Lung (tissue), 12 donors: ENCODE data around the gene STAT6. TPM values are rescaled to one million over a fixed set of nuclear protein-coding genes. Genes with fewer than 3 reads are reported as not detected.
A peak's percentile ranks its signal among the peaks of the same experiment; 100 is the strongest.

Source experiments
- ATAC-seq: fragments of 200-7000 bp; cut with Tn5 transposase; one replicate; pipeline ENCODE4 v1.9.1; 2020; ENCODE audit warnings: moderate number of reproducible peaks; ENCODE audit not compliant: insufficient read depth, low FRiP score
- DNase-seq, 3 donors: peaks; one replicate each; pipeline ENCODE4 v3.0.0-alpha.2; 2013 to 2017
- H3K27ac ChIP-seq, 2 donors: one replicate each; pipeline ENCODE4 v1.5.1; 2013; ENCODE audit warnings: mild to moderate bottlenecking in 2 of 2, moderate library complexity in 2 of 2, control low read depth in 1 of 2, inconsistent platforms in 1 of 2, low read depth in 1 of 2, low read length in 1 of 2
- H3K27me3 ChIP-seq, 3 donors: one replicate each; pipeline ENCODE4 v1.5.1; 2013; ENCODE audit warnings: low read length in 2 of 3; ENCODE audit not compliant: control insufficient read depth in 3 of 3, insufficient read depth in 3 of 3
- H3K36me3 ChIP-seq, 4 donors: one replicate each; pipeline ENCODE4 v1.5.1; 2013; ENCODE audit warnings: low read length in 4 of 4, mild to moderate bottlenecking in 1 of 4, moderate library complexity in 1 of 4; ENCODE audit not compliant: control insufficient read depth in 4 of 4, insufficient read depth in 4 of 4
- H3K4me1 ChIP-seq, 5 donors: one replicate each; pipeline ENCODE4 v1.5.1; 2013; ENCODE audit warnings: low read length in 5 of 5, mild to moderate bottlenecking in 2 of 5, moderate library complexity in 1 of 5; ENCODE audit not compliant: control insufficient read depth in 5 of 5, insufficient read depth in 5 of 5
- H3K4me3 ChIP-seq: one replicate; pipeline ENCODE4 v1.5.1; 2013; ENCODE audit warnings: mild to moderate bottlenecking, control low read depth, moderate library complexity
- H3K9ac ChIP-seq, 2 donors: one replicate each; pipeline ENCODE4 v1.5.1; 2013; ENCODE audit warnings: low read length in 2 of 2, control low read depth in 1 of 2; ENCODE audit not compliant: insufficient read depth in 1 of 2
- H3K9me3 ChIP-seq, 4 donors: one replicate each; pipeline ENCODE4 v1.5.1; 2013; ENCODE audit warnings: low read length in 3 of 4, mild to moderate bottlenecking in 1 of 4, moderate library complexity in 1 of 4; ENCODE audit not compliant: control insufficient read depth in 4 of 4, insufficient read depth in 3 of 4
- CTCF ChIP-seq: IDR thresholded peaks from 2 replicates; pipeline ENCODE4 v1.5.1; 2012; ENCODE audit warnings: mild to moderate bottlenecking; ENCODE audit errors: control extremely low read depth, extremely low read depth
- WGBS, 2 donors: extraction: QIAGEN DNeasy Blood & Tissue Kit; methylation state at CpG; one replicate each; pipeline ENCODE4 v1.1.7; 2013; 5-methylcytosine and 5-hydroxymethylcytosine counted together
- polyA plus RNA-seq, 2 donors: library from polyadenylated mRNA; stranded (reverse); fragments of 200-250 nt; gene quantifications; one replicate each; pipeline ENCODE4 v1.2.1, GENCODE V29; 2013
- total RNA-seq, 2 donors: library from RNA; depleted of rRNA in 1 of 2; stranded (reverse); fragments of >200 nt in 1 of 2; gene quantifications; one replicate each; pipeline ENCODE4 v1.2.1, GENCODE V29; 2014 to 2021
- donor health status: control.
- donor health status: control.
- donor health status: Bipolar disorder and iron deficiency.
- donor health status: healthy.
- donor health status: DM: yes; HTN: yes; CAD: no.

The STAT6 gene
- total and polyA plus RNA-seq, 4 donors = 118 to 216 (median 174) TPM

GRCh38 chr12:57133916-57134315 is 22.8 kb upstream of the STAT6 start:
- TF ChIP-seq CTCF = no peak
- WGBS, 2 donors = 64 to 75% methylated on average over 6 of the region's 6 CpGs
- Histone ChIP-seq H3K27ac (peak overlapping the region; percentile 5 to 43), H3K9me3 (no peaks in the 10 kb centered on the region), H3K36me3 (peaks cover 0 to 10% (median 4%) of the 10 kb centered on the region in 4 donors), H3K9ac (peak overlapping the region in 1 of 2 donors; percentile 32), H3K4me1 (peaks cover 9 to 88% (median 50%) of the 10 kb centered on the region in 5 donors), H3K27me3 (no peaks in the 10 kb centered on the region), H3K4me3 (no peak overlapping the region)
- DNase-seq (no peak), ATAC-seq (no peak)

GRCh38 chr12:57133013-57133569 is 21.9 kb upstream of the STAT6 start:
- Histone ChIP-seq H3K4me3 (no peak overlapping the region), H3K9ac (peak overlapping the region in 1 of 2 donors; percentile 52), H3K36me3 (peaks cover 0 to 10% (median 1%) of the 10 kb centered on the region in 4 donors), H3K9me3 (no peaks in the 10 kb centered on the region), H3K4me1 (peaks cover 6 to 80% (median 50%) of the 10 kb centered on the region in 5 donors), H3K27me3 (no peaks in the 10 kb centered on the region), H3K27ac (peak overlapping the region; percentile 29 to 64)
- 65 to 83% methylated on average over 4 of the region's 4 CpGs for WGBS, 2 donors
- DNase-seq (no peak), ATAC-seq (no peak)
- no peak for TF ChIP-seq CTCF

DNA sequence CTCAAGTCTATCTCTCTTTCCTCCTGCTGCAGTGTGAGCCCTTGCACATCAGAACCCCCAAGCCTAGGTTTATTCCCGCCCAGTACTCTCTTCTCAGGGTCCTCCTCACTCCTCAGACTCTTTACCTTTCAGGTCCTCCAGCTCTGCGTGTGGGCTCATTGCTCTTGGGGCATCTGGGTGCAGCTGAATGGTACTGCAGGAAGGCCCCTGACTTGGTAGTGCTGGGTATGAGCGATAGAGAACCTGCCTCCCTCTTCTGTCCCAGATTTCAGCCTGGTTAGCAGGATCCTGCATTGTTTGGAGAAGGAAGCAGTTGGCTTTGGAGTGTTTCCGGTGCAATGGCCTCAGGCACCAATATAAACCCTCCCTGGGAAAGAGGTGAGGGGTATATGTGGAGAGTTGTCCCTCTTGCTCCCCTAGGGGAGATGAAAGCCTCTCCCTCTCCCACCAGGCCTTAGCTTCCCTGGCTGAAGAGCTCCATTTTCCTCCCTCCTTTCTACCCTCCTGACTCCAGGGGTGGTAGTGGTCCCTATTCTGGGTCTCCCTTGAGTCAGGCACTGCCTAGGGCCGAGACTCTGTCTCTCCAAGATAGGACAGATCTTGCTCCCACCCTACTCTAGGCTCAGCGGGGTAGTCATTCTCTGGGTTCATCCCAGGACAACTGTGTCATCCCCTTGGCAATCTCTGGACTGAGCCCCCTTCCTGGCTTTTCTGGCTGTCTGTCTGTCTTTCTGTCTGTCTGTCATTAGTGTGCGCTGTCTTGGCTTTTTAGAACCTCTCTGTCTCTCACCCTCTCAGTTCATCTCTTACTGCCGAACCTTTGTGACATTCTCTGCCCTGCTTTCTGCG is 21.0 kb upstream of the STAT6 start:
- 52 to 73% methylated on average over 9 of the region's 9 CpGs for WGBS, 2 donors
- Histone ChIP-seq H3K4me3 (no peak overlapping the region), H3K27me3 (no peaks in the 10 kb centered on the region), H3K27ac (peak overlapping the region; percentile 22 to 64), H3K4me1 (peaks cover 6 to 73% (median 44%) of the 10 kb centered on the region in 5 donors), H3K36me3 (peaks cover 0 to 10% (median 0%) of the 10 kb centered on the region in 4 donors), H3K9ac (peak overlapping the region in 1 of 2 donors; percentile 52), H3K9me3 (no peaks in the 10 kb centered on the region)
- no peak for DNase-seq
- ATAC-seq = no peak
- no peak for TF ChIP-seq CTCF
